ENCODE data around the gene RPL13.

GRCh38 chr16:89554343-89554742, 6.1 kb upstream of the RPL13 start:
- TF ChIP-seq RBBP5 (IDR thresholded peaks at IDR 0.05; ENCODE audit: borderline replicate concordance, low read depth, low read length) (no peak), POLR2A (IDR thresholded peaks at IDR 0.05; ENCODE audit: control extremely low read depth in 1 of 2, low read depth in 2 of 2, low read length in 2 of 2) (no peak)

Measured in H1 (cell line).